ENCODE results near the gene IL17RB. TPM values are rescaled to one million over a fixed set of nuclear protein-coding genes. Genes with fewer than 3 reads are reported as not detected.

Gene IL17RB
- total RNA-seq, 1 experiment from 2014 or later = not detected

DNA sequence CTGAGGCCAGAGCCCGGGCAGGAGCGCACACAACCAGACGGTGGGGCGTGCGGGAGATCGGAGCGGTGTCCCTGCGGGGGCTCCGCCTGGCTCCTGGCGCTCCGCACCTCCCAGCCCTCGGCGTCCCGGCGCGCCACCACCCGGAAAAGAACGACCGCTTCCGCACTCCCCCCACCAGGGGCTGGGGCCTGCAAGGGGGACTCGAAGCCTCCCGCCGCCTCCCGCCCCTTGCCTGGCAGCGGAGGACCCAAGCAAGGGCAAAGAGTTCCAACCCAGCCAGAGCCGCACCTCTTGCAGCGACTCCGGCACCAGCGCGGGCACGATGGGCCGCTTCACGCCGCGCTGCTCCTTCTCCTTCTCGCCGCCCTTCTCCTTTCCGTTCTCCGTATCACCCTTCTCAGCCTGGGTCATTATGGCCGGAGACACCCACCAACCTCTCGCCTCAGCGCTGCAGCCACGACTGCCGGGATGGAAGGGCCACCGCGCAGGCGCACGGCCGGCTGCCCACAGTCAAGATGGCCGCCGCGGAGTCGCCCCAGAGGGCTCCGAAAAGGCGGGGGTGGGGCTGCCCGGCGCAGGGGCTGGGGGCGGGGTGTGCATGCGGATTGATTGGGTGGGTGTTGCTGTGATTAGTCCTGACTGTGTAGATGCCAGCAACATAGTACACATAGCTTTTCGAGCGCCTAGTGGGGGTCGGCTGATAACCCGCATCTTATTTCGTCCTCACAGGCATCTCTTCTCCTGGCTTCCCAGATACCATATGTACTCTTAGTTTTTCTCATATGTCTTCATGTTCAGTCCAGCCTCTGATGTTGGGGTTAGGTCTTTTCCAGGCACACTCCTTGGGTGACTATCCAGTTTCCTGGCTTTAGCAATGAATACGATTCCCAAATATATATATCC is 35.6 kb downstream of the IL17RB start, which contains the start of gene ACTR8:
Gene ACTR8 (minus strand): TSS at position 462 of the 903 bp plus-strand sequence. CDS start 51 bp downstream, at position 411.
- Histone ChIP-seq H3K79me2 (ENCODE audit: low read length) (peaks cover 26% of the 10 kb centered on the region), H3K4me1 (ENCODE audit: low read length) (peaks cover 13% of the 10 kb centered on the region), H3K9me2 (replicated peaks; ENCODE audit: insufficient read depth, low read length) (no peaks in the 10 kb centered on the region), H3K27me3 (ENCODE audit: low read length) (no peaks in the 10 kb centered on the region), H3K4me3 (ENCODE audit: low read length) (peak within 1 kb of the TSS; percentile 84), H4K20me1 (ENCODE audit: insufficient read depth, low read depth, low read length) (no peaks in the 10 kb centered on the region), H3K4me2 (ENCODE audit: low read depth, low read length, poor library complexity, severe bottlenecking) (peak within 1 kb of the TSS; percentile 88), H2AFZ (ENCODE audit: low read length) (peak within 1 kb of the TSS; percentile 66), H3K27ac (ENCODE audit: low read length) (peak within 1 kb of the TSS; percentile 65), H3K9me3 (ENCODE audit: low read length) (no peaks in the 10 kb centered on the region), H3K9ac (ENCODE audit: low read length) (peak within 1 kb of the TSS; percentile 89), H3K36me3 (ENCODE audit: insufficient read depth, low read length) (peaks cover 42% of the 10 kb centered on the region; the same call in 1 of the 2 replicates)
- peak; percentile 94 for DNase-seq

DNA sequence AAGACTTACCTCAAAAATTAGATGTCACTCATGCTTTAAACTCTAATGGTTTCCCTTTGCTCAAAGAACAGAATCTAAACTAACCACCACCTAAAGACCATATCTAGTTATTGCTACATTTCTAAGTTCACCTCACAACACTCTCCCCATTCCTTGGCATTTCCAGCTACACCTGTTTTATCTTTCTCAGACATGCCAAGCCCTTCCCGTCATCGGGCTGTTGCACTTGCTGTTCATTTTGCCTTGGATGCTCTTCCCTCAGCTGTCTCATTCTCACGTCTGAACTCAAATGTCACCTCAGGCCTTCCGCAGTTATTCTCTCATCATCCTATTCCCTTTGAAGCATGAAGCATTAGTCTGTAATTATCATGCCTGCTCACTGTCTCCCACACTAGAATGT is 36.6 kb downstream of the IL17RB start:
- Histone ChIP-seq H3K36me3 (ENCODE audit: insufficient read depth, low read length) (peaks cover 40% of the 10 kb centered on the region; the same call in 1 of the 2 replicates), H3K4me1 (ENCODE audit: low read length) (peaks cover 13% of the 10 kb centered on the region), H2AFZ (ENCODE audit: low read length) (no peak overlapping the region)

DNA sequence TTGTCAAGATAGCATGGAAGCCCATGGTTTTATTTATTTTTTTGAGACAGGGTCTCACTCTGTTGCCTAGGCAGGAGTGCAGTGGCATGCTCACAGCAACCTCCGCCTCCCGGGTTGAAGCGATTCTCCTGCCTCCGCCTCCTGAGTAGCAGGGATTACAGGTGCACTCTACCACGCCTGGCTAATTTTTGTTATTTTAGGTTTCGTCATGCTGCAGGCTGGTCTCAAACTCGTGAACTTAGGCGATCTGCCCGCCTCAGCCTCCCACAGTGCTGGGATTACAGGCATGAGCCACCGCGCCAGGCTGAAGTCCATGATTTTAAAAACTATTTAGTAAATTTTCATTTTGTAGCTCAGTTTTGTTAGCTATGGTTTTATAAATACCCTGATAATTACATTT is 38.3 kb downstream of the IL17RB start:
- Histone ChIP-seq H3K9me3 (ENCODE audit: low read length) (no peaks in the 10 kb centered on the region), H4K20me1 (ENCODE audit: insufficient read depth, low read depth, low read length) (no peaks in the 10 kb centered on the region), H3K4me2 (ENCODE audit: low read depth, low read length, poor library complexity, severe bottlenecking) (no peak overlapping the region), H3K27ac (ENCODE audit: low read length) (no peak overlapping the region), H3K36me3 (ENCODE audit: insufficient read depth, low read length) (peaks cover 33% of the 10 kb centered on the region; the same call in 1 of the 2 replicates), H3K4me1 (ENCODE audit: low read length) (peaks cover 19% of the 10 kb centered on the region), H3K9ac (ENCODE audit: low read length) (no peak overlapping the region), H3K4me3 (ENCODE audit: low read length) (no peak overlapping the region), H3K79me2 (ENCODE audit: low read length) (peaks cover 49% of the 10 kb centered on the region), H3K9me2 (replicated peaks; ENCODE audit: insufficient read depth, low read length) (no peaks in the 10 kb centered on the region), H2AFZ (ENCODE audit: low read length) (no peak overlapping the region), H3K27me3 (ENCODE audit: low read length) (no peaks in the 10 kb centered on the region)
- no peak for DNase-seq

More for the DNA sequence above, 36.6 kb downstream of the IL17RB start:
- Histone ChIP-seq H4K20me1 (ENCODE audit: insufficient read depth, low read depth, low read length) (no peaks in the 10 kb centered on the region), H3K9ac (ENCODE audit: low read length) (no peak overlapping the region), H3K9me2 (replicated peaks; ENCODE audit: insufficient read depth, low read length) (no peaks in the 10 kb centered on the region), H3K27ac (ENCODE audit: low read length) (no peak overlapping the region), H3K9me3 (ENCODE audit: low read length) (no peaks in the 10 kb centered on the region), H3K79me2 (ENCODE audit: low read length) (peaks cover 35% of the 10 kb centered on the region), H3K27me3 (ENCODE audit: low read length) (no peaks in the 10 kb centered on the region), H3K4me2 (ENCODE audit: low read depth, low read length, poor library complexity, severe bottlenecking) (no peak overlapping the region), H3K4me3 (ENCODE audit: low read length) (no peak overlapping the region)
- no peak for DNase-seq

DNA sequence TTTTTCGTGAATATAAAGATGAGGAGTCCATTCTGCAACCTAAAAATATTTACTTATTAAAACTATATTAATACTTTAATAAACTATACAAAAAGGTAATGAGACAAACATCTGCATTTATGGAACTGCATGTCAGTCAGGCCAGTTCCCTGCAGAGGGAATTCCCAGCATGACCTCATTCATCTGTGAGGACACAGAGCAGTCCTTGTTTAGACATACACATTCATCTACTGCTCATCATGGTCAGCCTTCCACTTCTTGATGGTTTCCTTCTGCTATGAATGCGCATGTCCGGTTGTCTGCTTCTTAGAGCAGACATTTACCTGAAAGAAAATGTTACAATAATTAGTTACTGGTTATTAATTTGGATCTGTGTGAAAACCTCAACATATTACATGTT is 38.9 kb downstream of the IL17RB start:
- Histone ChIP-seq H3K9me2 (replicated peaks; ENCODE audit: insufficient read depth, low read length) (no peaks in the 10 kb centered on the region), H3K4me1 (ENCODE audit: low read length) (peaks cover 24% of the 10 kb centered on the region), H2AFZ (ENCODE audit: low read length) (no peak overlapping the region), H3K9me3 (ENCODE audit: low read length) (no peaks in the 10 kb centered on the region), H3K4me3 (ENCODE audit: low read length) (no peak overlapping the region), H3K27me3 (ENCODE audit: low read length) (no peaks in the 10 kb centered on the region), H3K4me2 (ENCODE audit: low read depth, low read length, poor library complexity, severe bottlenecking) (no peak overlapping the region), H3K27ac (ENCODE audit: low read length) (no peak overlapping the region), H3K79me2 (ENCODE audit: low read length) (peaks cover 49% of the 10 kb centered on the region), H4K20me1 (ENCODE audit: insufficient read depth, low read depth, low read length) (no peaks in the 10 kb centered on the region), H3K9ac (ENCODE audit: low read length) (no peak overlapping the region), H3K36me3 (ENCODE audit: insufficient read depth, low read length) (peaks cover 28% of the 10 kb centered on the region; the same call in 1 of the 2 replicates)
- DNase-seq = no peak

DNA sequence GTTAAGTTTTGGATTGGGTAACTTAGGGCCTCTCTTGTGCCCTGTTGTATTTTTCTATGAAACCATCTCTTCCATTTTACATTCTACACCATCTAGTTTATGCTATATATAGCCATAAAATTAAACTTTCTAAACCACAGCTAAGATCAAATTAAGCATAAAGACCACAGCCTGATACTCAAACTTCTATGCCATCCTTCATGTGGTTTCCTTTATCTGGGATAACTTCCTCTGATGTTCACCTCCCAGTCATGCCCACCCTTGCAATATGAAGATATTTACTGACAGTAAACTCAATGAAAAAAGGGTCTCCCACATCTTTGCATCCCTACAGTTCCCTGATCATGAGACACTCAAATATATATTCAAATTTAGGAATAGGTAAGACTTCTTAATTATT is 41.1 kb downstream of the IL17RB start:
- Histone ChIP-seq H4K20me1 (ENCODE audit: insufficient read depth, low read depth, low read length) (no peaks in the 10 kb centered on the region; the same call in 1 of the 2 replicates), H3K9me2 (replicated peaks; ENCODE audit: insufficient read depth, low read length) (no peaks in the 10 kb centered on the region), H3K79me2 (ENCODE audit: low read length) (peaks cover 46% of the 10 kb centered on the region), H3K4me2 (ENCODE audit: low read depth, low read length, poor library complexity, severe bottlenecking) (no peak overlapping the region), H3K36me3 (ENCODE audit: insufficient read depth, low read length) (peaks cover 28% of the 10 kb centered on the region; the same call in 1 of the 2 replicates), H3K27ac (ENCODE audit: low read length) (no peak overlapping the region), H3K4me3 (ENCODE audit: low read length) (no peak overlapping the region), H3K9me3 (ENCODE audit: low read length) (no peaks in the 10 kb centered on the region), H3K27me3 (ENCODE audit: low read length) (no peaks in the 10 kb centered on the region), H3K9ac (ENCODE audit: low read length) (no peak overlapping the region), H2AFZ (ENCODE audit: low read length) (no peak overlapping the region), H3K4me1 (ENCODE audit: low read length) (peaks cover 24% of the 10 kb centered on the region)
- DNase-seq = no peak

DNA sequence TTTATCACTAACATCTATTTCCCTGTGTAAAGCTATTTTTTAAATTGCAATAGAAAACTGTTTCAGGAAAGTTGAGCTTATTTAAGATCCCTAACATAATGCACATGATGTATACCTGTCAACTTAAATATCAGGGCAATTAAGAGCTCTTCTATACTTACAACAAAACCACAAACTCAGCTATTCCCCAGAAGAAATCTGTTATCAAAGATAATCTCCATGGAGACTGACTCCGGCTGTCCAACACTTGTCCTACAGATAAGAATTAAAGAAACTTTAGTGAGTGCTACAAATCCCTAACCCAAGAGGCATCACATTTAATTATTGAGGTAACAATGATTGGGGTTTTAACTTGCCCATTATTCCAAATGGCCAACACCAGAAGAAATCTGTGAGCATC is 41.9 kb downstream of the IL17RB start:
- peaks cover 28% of the 10 kb centered on the region; the same call in 1 of the 2 replicates for H3K36me3 ChIP-seq (ENCODE audit: insufficient read depth, low read length)
- H3K9me2 ChIP-seq (replicated peaks; ENCODE audit: insufficient read depth, low read length) = no peaks in the 10 kb centered on the region
- DNase-seq = no peak
- no peaks in the 10 kb centered on the region for H3K27me3 ChIP-seq (ENCODE audit: low read length)
- H3K9ac ChIP-seq (ENCODE audit: low read length) = no peak overlapping the region
- H3K9me3 ChIP-seq (ENCODE audit: low read length) = no peaks in the 10 kb centered on the region
- H3K4me1 ChIP-seq (ENCODE audit: low read length) = peaks cover 31% of the 10 kb centered on the region
- H3K4me2 ChIP-seq (ENCODE audit: low read depth, low read length, poor library complexity, severe bottlenecking) = no peak overlapping the region
- no peaks in the 10 kb centered on the region; the same call in 1 of the 2 replicates for H4K20me1 ChIP-seq (ENCODE audit: insufficient read depth, low read depth, low read length)
- H3K27ac ChIP-seq (ENCODE audit: low read length) = no peak overlapping the region
- H3K79me2 ChIP-seq (ENCODE audit: low read length) = peaks cover 46% of the 10 kb centered on the region
- no peak overlapping the region for H3K4me3 ChIP-seq (ENCODE audit: low read length)
- H2AFZ ChIP-seq (ENCODE audit: low read length) = no peak overlapping the region

DNA sequence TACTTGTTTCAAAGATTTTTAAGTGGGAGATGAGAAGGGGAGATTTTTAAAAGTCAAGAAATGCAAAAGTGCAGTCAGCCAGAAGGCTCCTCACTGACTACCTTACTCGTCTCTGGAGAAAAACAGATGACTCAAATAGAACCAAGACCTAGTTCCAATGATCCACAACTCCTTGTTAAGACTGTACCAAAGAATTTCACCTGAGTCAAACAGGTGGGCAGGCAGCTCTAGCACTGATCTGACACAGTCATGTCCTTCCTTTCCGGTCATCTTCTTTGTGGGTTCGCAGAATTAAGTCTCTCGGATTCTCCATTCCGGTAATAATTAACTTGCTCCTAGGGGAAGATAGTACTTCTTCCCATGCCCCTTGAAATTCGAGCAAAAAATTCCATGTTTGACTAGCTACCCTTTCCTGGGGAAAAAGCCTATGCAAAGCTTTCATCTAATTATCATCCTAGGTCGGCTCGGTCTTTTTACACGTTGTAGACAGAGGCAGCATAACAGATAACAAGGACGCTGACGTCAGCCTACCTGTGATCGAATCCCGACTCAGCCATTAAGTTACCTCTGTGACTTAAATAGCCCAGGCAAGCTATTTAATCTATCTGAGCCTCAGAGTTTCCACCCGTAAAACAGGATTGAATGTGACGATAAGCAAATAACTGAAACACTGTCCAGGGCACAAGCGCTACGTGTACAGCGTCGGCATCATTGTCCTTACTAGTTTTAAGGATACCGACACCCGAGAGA is 44.5 kb downstream of the IL17RB start:
- Histone ChIP-seq H3K9ac (ENCODE audit: low read length) (peak overlapping the region; percentile 87), H4K20me1 (ENCODE audit: insufficient read depth, low read depth, low read length) (no peaks in the 10 kb centered on the region; the same call in 1 of the 2 replicates), H3K9me3 (ENCODE audit: low read length) (no peaks in the 10 kb centered on the region), H3K4me1 (ENCODE audit: low read length) (peaks cover 31% of the 10 kb centered on the region), H3K4me3 (ENCODE audit: low read length) (peak overlapping the region; percentile 93), H3K36me3 (ENCODE audit: insufficient read depth, low read length) (peaks cover 24% of the 10 kb centered on the region; the same call in 1 of the 2 replicates), H3K79me2 (ENCODE audit: low read length) (peaks cover 46% of the 10 kb centered on the region), H3K4me2 (ENCODE audit: low read depth, low read length, poor library complexity, severe bottlenecking) (peak overlapping the region; percentile 72), H3K27me3 (ENCODE audit: low read length) (no peaks in the 10 kb centered on the region), H3K27ac (ENCODE audit: low read length) (no peak overlapping the region), H2AFZ (ENCODE audit: low read length) (peak overlapping the region; percentile 43; the same call in 1 of the 2 replicates), H3K9me2 (replicated peaks; ENCODE audit: insufficient read depth, low read length) (no peaks in the 10 kb centered on the region)
- DNase-seq = peak; percentile 67
